ENCODE results near the gene RERG. TPM values are rescaled to one million over a fixed set of nuclear protein-coding genes. Genes with fewer than 3 reads are reported as not detected.

Gene RERG
- total and polyA plus RNA-seq, 2 donors from 2014 or later = 29.3 to 44.7 TPM

- no peak overlapping the region for H3K4me3 ChIP-seq (ENCODE audit: low read length in 3 of 3)
- no peaks in the 10 kb centered on the region for H3K9me3 ChIP-seq (ENCODE audit: control insufficient read depth in 2 of 3, insufficient read depth in 1 of 3, low read length in 3 of 3)
- intact Hi-C loops (cut with DNase I) = loop anchor here (5.0 kb wide), 1 partner anchor 71 kb away; the partner anchor contains the start of gene RERG
- TF ChIP-seq CTCF (IDR thresholded peaks at IDR 0.05; ENCODE audit: borderline replicate concordance, extremely low read depth, insufficient read depth) = peak; percentile 53
- DNase-seq = peak in 2 of 5 donors; percentile 71 to 77
- H3K27me3 ChIP-seq (ENCODE audit: control insufficient read depth, insufficient read depth, low read length) = no peaks in the 10 kb centered on the region
- FAIRE-seq = peak; percentile 45
- peaks cover 0 to 16% (median 15%) of the 10 kb centered on the region in 3 donors for H3K4me1 ChIP-seq (ENCODE audit: control insufficient read depth in 2 of 3, insufficient read depth in 2 of 3, low read depth in 1 of 3, low read length in 3 of 3)
- H3K36me3 ChIP-seq (ENCODE audit: control insufficient read depth in 2 of 3, insufficient read depth in 3 of 3, low read length in 3 of 3) = no peaks in the 10 kb centered on the region
- peak overlapping the region in 1 of 3 donors; percentile 46 for H3K9ac ChIP-seq (ENCODE audit: low read length in 3 of 3)
- H3K27ac ChIP-seq (ENCODE audit: low read depth in 2 of 2, low read length in 2 of 2) = peak overlapping the region; percentile 63 to 68
Measured at GRCh38 chr12:15151161-15152091, 69.8 kb downstream of the RERG start.

DNA sequence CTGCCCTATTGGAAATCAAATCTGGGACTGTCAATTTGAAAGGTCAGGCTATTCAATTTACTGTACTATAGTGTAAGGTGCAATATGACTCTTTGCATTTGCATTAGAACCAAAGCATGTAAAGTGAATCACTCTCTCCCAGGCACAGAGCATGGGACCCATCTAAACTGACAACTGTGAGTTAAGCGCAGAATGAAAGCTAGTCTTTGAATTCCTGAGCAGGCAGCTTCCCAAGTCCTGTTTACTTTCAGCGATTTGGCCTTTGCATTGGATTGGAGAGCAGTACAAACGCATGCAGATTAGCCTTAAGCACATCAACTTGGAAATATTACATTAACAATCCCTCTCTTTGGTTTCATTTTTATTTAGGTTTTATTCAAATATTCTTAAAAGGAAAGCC lies 74.6 kb downstream of the RERG start:
- H3K9me3 ChIP-seq (ENCODE audit: control insufficient read depth in 2 of 3, insufficient read depth in 1 of 3, low read length in 3 of 3) = no peaks in the 10 kb centered on the region
- peaks cover 0 to 3% (median under 1%) of the 10 kb centered on the region in 3 donors for H3K4me1 ChIP-seq (ENCODE audit: control insufficient read depth in 2 of 3, insufficient read depth in 2 of 3, low read depth in 1 of 3, low read length in 3 of 3)
- H3K27ac ChIP-seq (ENCODE audit: low read depth in 2 of 2, low read length in 2 of 2) = no peak overlapping the region
- TF ChIP-seq CTCF (IDR thresholded peaks at IDR 0.05; ENCODE audit: borderline replicate concordance, extremely low read depth, insufficient read depth) = no peak
- H3K9ac ChIP-seq (ENCODE audit: low read length in 3 of 3) = no peak overlapping the region
- peak in 1 of 5 donors; percentile 59 for DNase-seq
- H3K36me3 ChIP-seq (ENCODE audit: control insufficient read depth in 2 of 3, insufficient read depth in 3 of 3, low read length in 3 of 3) = no peaks in the 10 kb centered on the region
- intact Hi-C loops (cut with DNase I) = no loop called here
- no peaks in the 10 kb centered on the region for H3K27me3 ChIP-seq (ENCODE audit: control insufficient read depth, insufficient read depth, low read length)
- H3K4me3 ChIP-seq (ENCODE audit: low read length in 3 of 3) = no peak overlapping the region
- FAIRE-seq = no peak

DNA sequence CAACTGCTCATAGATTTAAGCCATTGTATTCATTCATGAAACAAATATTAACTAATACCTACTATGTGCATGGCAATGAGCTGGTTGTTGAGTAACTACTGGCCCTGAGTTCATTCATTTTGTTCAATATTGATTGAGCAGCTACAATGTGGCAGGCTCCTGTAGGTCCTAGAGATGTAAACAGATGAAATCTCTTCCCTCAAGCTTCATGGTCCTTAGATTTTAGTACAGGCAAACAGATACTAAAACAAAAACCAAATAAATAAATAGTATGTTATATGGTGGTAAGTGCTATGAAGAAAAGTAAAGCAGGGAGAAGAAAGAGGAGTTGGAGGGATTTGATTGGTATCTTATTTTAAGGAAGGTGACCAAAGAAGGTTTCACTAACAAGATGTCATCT lies 77.8 kb downstream of the RERG start:
- H3K4me3 ChIP-seq (ENCODE audit: low read length in 3 of 3) = no peak overlapping the region

More for the DNA sequence above, 77.8 kb downstream of the RERG start:
- no peak for TF ChIP-seq CTCF (IDR thresholded peaks at IDR 0.05; ENCODE audit: borderline replicate concordance, extremely low read depth, insufficient read depth)
- intact Hi-C loops (cut with DNase I) = no loop called here
- Histone ChIP-seq H3K9ac (ENCODE audit: low read length in 3 of 3) (no peak overlapping the region), H3K27ac (ENCODE audit: low read depth in 2 of 2, low read length in 2 of 2) (no peak overlapping the region), H3K36me3 (ENCODE audit: control insufficient read depth in 2 of 3, insufficient read depth in 3 of 3, low read length in 3 of 3) (no peaks in the 10 kb centered on the region), H3K4me1 (ENCODE audit: control insufficient read depth in 2 of 3, insufficient read depth in 2 of 3, low read depth in 1 of 3, low read length in 3 of 3) (no peaks in the 10 kb centered on the region), H3K9me3 (ENCODE audit: control insufficient read depth in 2 of 3, insufficient read depth in 1 of 3, low read length in 3 of 3) (no peaks in the 10 kb centered on the region), H3K27me3 (ENCODE audit: control insufficient read depth, insufficient read depth, low read length) (no peaks in the 10 kb centered on the region)
- DNase-seq (no peak), FAIRE-seq (no peak)
